A549 (cell line): ENCODE data around the gene PREX1.

Experiments
- KDM1A ChIP-seq: fragments of 200-600 bp; sonication (generic); IDR thresholded peaks from 2 replicates; pipeline ENCODE4 v1.6.1; 2016; ENCODE audit warnings: low read depth, mild to moderate bottlenecking
- POLR2A ChIP-seq: IDR thresholded peaks from 2 replicates; pipeline ENCODE4 v1.6.1; 2012; ENCODE audit warnings: mild to moderate bottlenecking, low read length
- REST ChIP-seq: fragments of 200-600 bp; sonication (generic); IDR thresholded peaks from 2 replicates; pipeline ENCODE4 v1.6.1; 2016; ENCODE audit warnings: antibody characterized with exemption, mild to moderate bottlenecking, moderate library complexity
- RFX5 ChIP-seq: fragments of 450-650 bp; IDR thresholded peaks from 2 replicates; pipeline ENCODE4 v1.7.1; 2014; ENCODE audit warnings: antibody characterized with exemption, mild to moderate bottlenecking, moderate library complexity
- TF ChIP-seq, protein P1 (sequence below): fragments of >200 bp; sonication (Bioruptor Twin); formaldehyde crosslinking; IDR thresholded peaks from 3 replicates; pipeline ENCODE4 v1.5.1; 2016
- TF ChIP-seq, protein P2 (sequence below): IDR thresholded peaks from 2 replicates; pipeline ENCODE4 v1.6.1; 2012; ENCODE audit warnings: low read depth, borderline replicate concordance

GRCh38 chr20:48612335-48612734 is 215.5 kb downstream of the PREX1 start:
- TF ChIP-seq, protein P1, sequence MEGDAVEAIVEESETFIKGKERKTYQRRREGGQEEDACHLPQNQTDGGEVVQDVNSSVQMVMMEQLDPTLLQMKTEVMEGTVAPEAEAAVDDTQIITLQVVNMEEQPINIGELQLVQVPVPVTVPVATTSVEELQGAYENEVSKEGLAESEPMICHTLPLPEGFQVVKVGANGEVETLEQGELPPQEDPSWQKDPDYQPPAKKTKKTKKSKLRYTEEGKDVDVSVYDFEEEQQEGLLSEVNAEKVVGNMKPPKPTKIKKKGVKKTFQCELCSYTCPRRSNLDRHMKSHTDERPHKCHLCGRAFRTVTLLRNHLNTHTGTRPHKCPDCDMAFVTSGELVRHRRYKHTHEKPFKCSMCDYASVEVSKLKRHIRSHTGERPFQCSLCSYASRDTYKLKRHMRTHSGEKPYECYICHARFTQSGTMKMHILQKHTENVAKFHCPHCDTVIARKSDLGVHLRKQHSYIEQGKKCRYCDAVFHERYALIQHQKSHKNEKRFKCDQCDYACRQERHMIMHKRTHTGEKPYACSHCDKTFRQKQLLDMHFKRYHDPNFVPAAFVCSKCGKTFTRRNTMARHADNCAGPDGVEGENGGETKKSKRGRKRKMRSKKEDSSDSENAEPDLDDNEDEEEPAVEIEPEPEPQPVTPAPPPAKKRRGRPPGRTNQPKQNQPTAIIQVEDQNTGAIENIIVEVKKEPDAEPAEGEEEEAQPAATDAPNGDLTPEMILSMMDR = no peak
- no peak for TF ChIP-seq KDM1A
- TF ChIP-seq REST = no peak
- no peak for TF ChIP-seq RFX5
- TF ChIP-seq POLR2A = no peak
- TF ChIP-seq, protein P2, sequence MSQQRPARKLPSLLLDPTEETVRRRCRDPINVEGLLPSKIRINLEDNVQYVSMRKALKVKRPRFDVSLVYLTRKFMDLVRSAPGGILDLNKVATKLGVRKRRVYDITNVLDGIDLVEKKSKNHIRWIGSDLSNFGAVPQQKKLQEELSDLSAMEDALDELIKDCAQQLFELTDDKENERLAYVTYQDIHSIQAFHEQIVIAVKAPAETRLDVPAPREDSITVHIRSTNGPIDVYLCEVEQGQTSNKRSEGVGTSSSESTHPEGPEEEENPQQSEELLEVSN = no peak
